Neural crest cell (in vitro differentiated cells): ENCODE measurements around the gene MEP1B. TPM values are rescaled to one million over a fixed set of nuclear protein-coding genes. Genes with fewer than 3 reads are reported as not detected.
A peak's percentile ranks its signal among the peaks of the same experiment; 100 is the strongest.

ENCODE experiments used
- DNase-seq: peaks from one replicate; pipeline ENCODE4 v3.0.0; 2021; ENCODE audit warnings: low read depth, mixed read lengths, low spot score
- H3K27ac Mint-ChIP-seq: one replicate; pipeline ENCODE4 v1.8.0; 2021; ENCODE audit warnings: mild to moderate bottlenecking, mixed read lengths; ENCODE audit not compliant: unreplicated experiment
- H3K27me3 Mint-ChIP-seq: 2 replicates; pipeline ENCODE4 v1.8.0; 2021; ENCODE audit warnings: low read depth, mild to moderate bottlenecking, mixed read lengths
- H3K36me3 Mint-ChIP-seq: 2 replicates; pipeline ENCODE4 v1.8.0; 2021; ENCODE audit warnings: low read depth, mild to moderate bottlenecking, mixed read lengths
- H3K4me1 Mint-ChIP-seq: 2 replicates; pipeline ENCODE4 v1.8.0; 2021; ENCODE audit warnings: mixed read lengths
- H3K4me3 Mint-ChIP-seq: one replicate; pipeline ENCODE4 v1.8.0; 2021; ENCODE audit warnings: mild to moderate bottlenecking, mixed read lengths
- H3K9me3 Mint-ChIP-seq: 2 replicates; pipeline ENCODE4 v1.8.0; 2021; ENCODE audit warnings: mixed read lengths
- CTCF ChIP-seq: fragments of 200-600 bp; sonication (generic); conservative IDR thresholded peaks from 2 replicates; pipeline ENCODE4 v1.5.0; 2021; ENCODE audit warnings: antibody characterized with exemption, mild to moderate bottlenecking
- total RNA-seq: library from RNA; stranded (reverse); gene quantifications from 2 replicates; pipeline ENCODE4 v1.2.1, GENCODE V29; 2021

MEP1B gene
- total RNA-seq, 1 donor from 2014 or later: not detected

- H3K27me3 Mint-ChIP-seq: no peaks in the 10 kb centered on the region
- no peak for DNase-seq
- no peak overlapping the region for H3K27ac Mint-ChIP-seq
- no peaks in the 10 kb centered on the region for H3K9me3 Mint-ChIP-seq
- H3K36me3 Mint-ChIP-seq: peaks cover 6% of the 10 kb centered on the region
- no peak overlapping the region for H3K4me3 Mint-ChIP-seq
- no peaks in the 10 kb centered on the region for H3K4me1 Mint-ChIP-seq
- TF ChIP-seq CTCF: no peak
Measured at GRCh38 chr18:32259553-32259952, 69.7 kb downstream of the MEP1B start.

GRCh38 chr18:32261003-32261402 lies 71.2 kb downstream of the MEP1B start:
- Mint-ChIP-seq H3K4me3 (no peak overlapping the region), H3K27me3 (no peaks in the 10 kb centered on the region), H3K36me3 (peaks cover 6% of the 10 kb centered on the region), H3K9me3 (no peaks in the 10 kb centered on the region), H3K27ac (no peak overlapping the region), H3K4me1 (no peaks in the 10 kb centered on the region)
- DNase-seq: no peak
- peak; percentile 36 for TF ChIP-seq CTCF

- no peaks in the 10 kb centered on the region for H3K27me3 Mint-ChIP-seq
- no peak overlapping the region for H3K4me3 Mint-ChIP-seq
- DNase-seq: no peak
- no peak overlapping the region for H3K27ac Mint-ChIP-seq
- no peaks in the 10 kb centered on the region for H3K4me1 Mint-ChIP-seq
- H3K9me3 Mint-ChIP-seq: no peaks in the 10 kb centered on the region
- TF ChIP-seq CTCF: no peak
- peaks cover 6% of the 10 kb centered on the region for H3K36me3 Mint-ChIP-seq
Measured at GRCh38 chr18:32262092-32262491, 72.3 kb downstream of the MEP1B start.

GRCh38 chr18:32264401-32264800 lies 74.6 kb downstream of the MEP1B start:
- no peak for DNase-seq
- Mint-ChIP-seq H3K36me3 (peaks cover 12% of the 10 kb centered on the region), H3K4me3 (no peak overlapping the region), H3K4me1 (no peaks in the 10 kb centered on the region), H3K27me3 (no peaks in the 10 kb centered on the region), H3K27ac (no peak overlapping the region), H3K9me3 (no peaks in the 10 kb centered on the region)
- TF ChIP-seq CTCF: no peak

GRCh38 chr18:32267463-32267862 lies 77.6 kb downstream of the MEP1B start:
- Mint-ChIP-seq H3K4me3 (no peak overlapping the region), H3K36me3 (peaks cover 10% of the 10 kb centered on the region), H3K9me3 (no peaks in the 10 kb centered on the region), H3K27me3 (no peaks in the 10 kb centered on the region), H3K4me1 (no peaks in the 10 kb centered on the region), H3K27ac (no peak overlapping the region)
- no peak for TF ChIP-seq CTCF
- DNase-seq: no peak

Other genes with a start within 250 kb of the MEP1B start
- 27.7 and 31.2 TPM in 2 replicates for gene TRAPPC8, start 246.9 kb upstream of the MEP1B start, total RNA-seq
- 1.1 and 1.6 TPM in 2 replicates for gene RNF125, start 171.2 kb upstream of the MEP1B start, total RNA-seq
- 49.9 and 51.6 TPM in 2 replicates for gene RNF138, start 98.2 kb upstream of the MEP1B start, total RNA-seq